ENCODE measurements around the gene DEXI. TPM values are rescaled to one million over a fixed set of nuclear protein-coding genes. Genes with fewer than 3 reads are reported as not detected.
A peak's percentile ranks its signal among the peaks of the same experiment; 100 is the strongest.

The DEXI gene
- total RNA-seq, 1 donor from 2014 or later, result 110 TPM

- no peak for TF ChIP-seq CTCF (IDR thresholded peaks at IDR 0.05; ENCODE audit: borderline replicate concordance)
- no peaks in the 10 kb centered on the region for H3K36me3 ChIP-seq
- intact Hi-C loops (cut with micrococcal nuclease), result no loop called here
Observed at GRCh38 chr16:10940501-10941079, 1.7 kb downstream of the DEXI start.

DNA sequence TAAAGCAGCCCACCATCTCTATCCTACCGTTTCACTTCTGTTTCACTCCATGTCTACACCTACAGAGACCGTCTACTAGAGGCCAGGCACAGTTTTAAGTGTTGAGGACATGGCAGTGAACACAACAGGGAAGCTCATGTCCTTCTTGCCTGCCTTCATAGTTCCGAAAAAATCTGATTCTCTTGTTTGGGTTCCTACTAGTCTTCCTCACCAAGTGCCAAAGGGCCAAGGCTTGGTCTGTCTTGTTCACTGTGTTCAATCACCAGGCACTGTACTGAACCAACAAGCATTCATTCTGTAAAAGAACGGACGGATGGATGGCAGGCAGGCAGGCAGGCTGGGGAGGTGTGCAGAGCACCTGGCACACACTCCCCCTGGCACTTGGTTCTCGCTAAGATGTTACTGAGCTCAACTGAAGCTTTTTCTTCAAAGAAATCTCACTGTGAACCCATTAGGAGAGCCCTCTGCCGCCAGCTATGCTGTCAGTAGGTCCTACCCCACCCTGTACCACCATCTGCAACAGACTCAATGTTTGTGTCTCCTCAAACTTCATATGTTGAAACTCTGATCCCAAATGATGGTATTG, 2.5 kb downstream of the DEXI start:
- intact Hi-C loops (cut with micrococcal nuclease), result no loop called here
- no peak for TF ChIP-seq CTCF (IDR thresholded peaks at IDR 0.05; ENCODE audit: borderline replicate concordance)
- no peak for DNase-seq
- peak overlapping the region; percentile 93 for H3K4me3 ChIP-seq
- no peaks in the 10 kb centered on the region for H3K9me3 ChIP-seq (replicated peaks)
- no peaks in the 10 kb centered on the region for H3K27me3 ChIP-seq (ENCODE audit: low read depth)
- no peaks in the 10 kb centered on the region for H3K36me3 ChIP-seq
- peaks cover 94% of the 10 kb centered on the region for H3K4me1 ChIP-seq
- H3K27ac ChIP-seq (replicated peaks), result peak overlapping the region; percentile 93

More at GRCh38 chr16:10940501-10941079, 1.7 kb downstream of the DEXI start:
- Histone ChIP-seq H3K9me3 (replicated peaks) (no peaks in the 10 kb centered on the region), H3K4me1 (peaks cover 94% of the 10 kb centered on the region), H3K4me3 (peak overlapping the region; percentile 93), H3K27me3 (ENCODE audit: low read depth) (no peaks in the 10 kb centered on the region), H3K27ac (replicated peaks) (peak overlapping the region; percentile 93)
- no peak for DNase-seq

DNA sequence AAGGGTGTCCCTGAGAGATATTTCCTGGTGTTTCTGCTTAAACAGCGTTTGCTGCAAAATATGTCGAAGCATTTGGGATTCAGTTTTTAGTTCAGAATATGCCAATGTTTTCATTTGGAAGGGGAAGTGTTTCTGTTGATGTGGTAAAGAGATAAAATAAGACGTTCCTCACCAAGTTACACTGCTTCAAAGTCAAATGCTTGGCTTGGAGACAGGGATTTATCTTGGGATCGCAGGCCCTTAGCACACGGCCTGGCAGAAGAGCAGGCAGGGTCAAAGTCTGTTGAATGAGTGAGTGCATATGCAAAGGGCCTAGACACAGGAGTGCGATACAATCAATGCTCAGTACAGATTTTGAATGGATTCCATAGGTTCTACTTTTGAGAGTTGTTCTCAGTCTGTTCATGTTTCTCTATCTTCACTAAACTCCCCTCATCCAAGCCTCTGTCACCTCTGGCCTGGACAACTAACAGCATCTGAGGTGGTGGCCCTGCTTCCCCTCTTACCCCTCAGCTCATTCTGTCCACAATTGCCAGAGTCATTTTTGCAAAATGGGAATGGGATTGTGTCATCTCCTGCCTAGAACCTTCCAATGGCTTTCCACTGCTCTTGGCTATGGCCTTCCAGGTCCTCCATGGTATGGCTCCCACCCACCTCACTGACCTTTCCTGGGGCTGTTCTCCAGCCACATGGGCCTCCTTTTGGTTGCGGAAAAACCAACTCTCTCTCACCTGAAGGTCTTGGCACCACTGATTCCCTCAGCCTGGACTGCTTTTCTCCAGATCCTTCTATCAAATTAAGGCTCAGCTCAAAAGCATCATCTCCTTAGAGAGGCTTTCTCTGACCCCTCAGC, 3.2 kb downstream of the DEXI start:
- intact Hi-C loops (cut with micrococcal nuclease), result no loop called here
- DNase-seq, result no peak
- Histone ChIP-seq H3K36me3 (peaks cover under 1% of the 10 kb centered on the region), H3K4me1 (peaks cover 96% of the 10 kb centered on the region), H3K4me3 (peak overlapping the region; percentile 93), H3K27me3 (ENCODE audit: low read depth) (no peaks in the 10 kb centered on the region), H3K9me3 (replicated peaks) (no peaks in the 10 kb centered on the region), H3K27ac (replicated peaks) (peak overlapping the region; percentile 93)
- TF ChIP-seq CTCF (IDR thresholded peaks at IDR 0.05; ENCODE audit: borderline replicate concordance), result no peak

- H3K36me3 ChIP-seq, result peaks cover 7% of the 10 kb centered on the region
- no peaks in the 10 kb centered on the region for H3K27me3 ChIP-seq (ENCODE audit: low read depth)
- H3K27ac ChIP-seq (replicated peaks), result peak overlapping the region; percentile 93
- intact Hi-C loops (cut with micrococcal nuclease), result no loop called here
- no peak for DNase-seq
- TF ChIP-seq CTCF (IDR thresholded peaks at IDR 0.05; ENCODE audit: borderline replicate concordance), result no peak
- H3K4me3 ChIP-seq, result peak overlapping the region; percentile 93
- peaks cover 97% of the 10 kb centered on the region for H3K4me1 ChIP-seq
- H3K9me3 ChIP-seq (replicated peaks), result no peaks in the 10 kb centered on the region
Observed at GRCh38 chr16:10938321-10938720, 3.9 kb downstream of the DEXI start.

- peak overlapping the region; percentile 93 for H3K4me3 ChIP-seq
- DNase-seq, result peak; percentile 40
- intact Hi-C loops (cut with micrococcal nuclease), result no loop called here
- H3K9me3 ChIP-seq (replicated peaks), result no peaks in the 10 kb centered on the region
- peaks cover 13% of the 10 kb centered on the region for H3K36me3 ChIP-seq
- H3K27me3 ChIP-seq (ENCODE audit: low read depth), result no peaks in the 10 kb centered on the region
- peaks cover 97% of the 10 kb centered on the region for H3K4me1 ChIP-seq
- peak; percentile 20 for TF ChIP-seq CTCF (IDR thresholded peaks at IDR 0.05; ENCODE audit: borderline replicate concordance)
- peak overlapping the region; percentile 93 for H3K27ac ChIP-seq (replicated peaks)
Observed at GRCh38 chr16:10937068-10937859, 5.0 kb downstream of the DEXI start.

Measured in left ventricle myocardium inferior (tissue), 1 donor.